Right lobe of liver (tissue), 4 donors: Measurements from ENCODE around the gene ROBO2.

Experiments used
- POLR2A ChIP-seq: fragments of 450-650 bp; IDR thresholded peaks from one replicate; pipeline ENCODE4 v1.6.1; 2017; ENCODE audit warnings: antibody characterized with exemption, mild to moderate bottlenecking
- TF ChIP-seq, protein P1 (sequence below), 4 donors: fragments of 200-600 bp in 3 of 4; fragments of 450-650 bp in 1 of 4; IDR thresholded peaks; one replicate each; pipeline versions ENCODE4 v1.5.1 to v1.8.0; 2016 to 2022; ENCODE audit warnings: antibody characterized with exemption in 4 of 4, mild to moderate bottlenecking in 2 of 4
- donor health status: DM: no; HTN: no; CAD: no.
- donor health status: DM: no; HTN: no; CAD: no.
- donor health status: DM: no; HTN: yes; CAD: no.

- TF ChIP-seq, protein P1, sequence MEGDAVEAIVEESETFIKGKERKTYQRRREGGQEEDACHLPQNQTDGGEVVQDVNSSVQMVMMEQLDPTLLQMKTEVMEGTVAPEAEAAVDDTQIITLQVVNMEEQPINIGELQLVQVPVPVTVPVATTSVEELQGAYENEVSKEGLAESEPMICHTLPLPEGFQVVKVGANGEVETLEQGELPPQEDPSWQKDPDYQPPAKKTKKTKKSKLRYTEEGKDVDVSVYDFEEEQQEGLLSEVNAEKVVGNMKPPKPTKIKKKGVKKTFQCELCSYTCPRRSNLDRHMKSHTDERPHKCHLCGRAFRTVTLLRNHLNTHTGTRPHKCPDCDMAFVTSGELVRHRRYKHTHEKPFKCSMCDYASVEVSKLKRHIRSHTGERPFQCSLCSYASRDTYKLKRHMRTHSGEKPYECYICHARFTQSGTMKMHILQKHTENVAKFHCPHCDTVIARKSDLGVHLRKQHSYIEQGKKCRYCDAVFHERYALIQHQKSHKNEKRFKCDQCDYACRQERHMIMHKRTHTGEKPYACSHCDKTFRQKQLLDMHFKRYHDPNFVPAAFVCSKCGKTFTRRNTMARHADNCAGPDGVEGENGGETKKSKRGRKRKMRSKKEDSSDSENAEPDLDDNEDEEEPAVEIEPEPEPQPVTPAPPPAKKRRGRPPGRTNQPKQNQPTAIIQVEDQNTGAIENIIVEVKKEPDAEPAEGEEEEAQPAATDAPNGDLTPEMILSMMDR (IDR thresholded peaks at IDR 0.05): no peak
- TF ChIP-seq POLR2A: no peak
Measured at GRCh38 chr3:77065750-77066149, 25.9 kb downstream of the ROBO2 start.
